H4 (cell line): Measurements from ENCODE around the gene NCK2. TPM values are rescaled to one million over a fixed set of nuclear protein-coding genes. Genes with fewer than 3 reads are reported as not detected.
"Not testable (repeated sequence)": the region's sequence is repeated elsewhere in the genome, so short reads cannot be mapped to it uniquely, and the experiment has no call there.

Source experiments
- DNase-seq: peaks from one replicate; pipeline ENCODE4 v3.0.0-alpha.2; 2015; ENCODE audit warnings: low spot score
- total RNA-seq: library from RNA; depleted of rRNA; stranded (reverse); fragments of >200 nt; shearing (Covaris generic); gene quantifications from 2 replicates; pipeline ENCODE4 v1.2.3, GENCODE V29; 2014

The NCK2 gene
- total RNA-seq, 1 experiment from 2014 or later = 17.6 TPM

- DNase-seq = no peak
These were observed 144.3 kb downstream of the NCK2 start for GRCh38 chr2:105889046-105889445.

- no peak for DNase-seq
These were observed 145.4 kb downstream of the NCK2 start for GRCh38 chr2:105890111-105890510.

GRCh38 chr2:105890856-105891255 is 146.1 kb downstream of the NCK2 start:
- no peak for DNase-seq

GRCh38 chr2:105893011-105893995 is 148.6 kb downstream of the NCK2 start:
- no peak for DNase-seq

DNA sequence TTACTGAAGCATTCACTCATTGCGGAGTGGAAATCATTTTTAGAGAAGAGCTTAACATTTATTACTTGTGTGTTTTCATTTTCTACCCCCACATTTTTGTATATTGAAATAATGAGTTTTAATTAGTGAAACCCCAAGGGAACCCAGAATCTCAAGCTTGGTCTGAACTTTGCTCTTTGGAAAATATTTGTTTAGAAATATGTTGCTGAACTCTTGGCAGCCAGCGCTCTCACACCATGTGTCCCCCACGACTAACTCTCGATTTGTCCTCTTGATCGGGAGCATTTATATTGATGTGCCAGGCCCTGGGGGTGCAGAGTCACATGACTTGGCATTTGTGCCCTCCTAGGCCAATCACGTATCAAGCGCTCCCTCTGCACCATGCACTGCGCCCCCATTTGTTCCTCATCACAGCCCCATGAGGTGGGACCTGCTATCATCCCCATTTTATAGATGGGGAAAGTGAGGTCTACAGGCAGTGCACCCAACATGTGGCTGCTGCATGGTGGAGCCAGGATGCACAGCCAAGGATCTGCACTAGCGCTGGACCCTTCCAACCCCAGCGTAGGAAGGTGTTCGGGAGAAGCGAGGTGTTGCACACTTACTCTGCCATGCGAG is 149.7 kb downstream of the NCK2 start:
- DNase-seq = no peak

- DNase-seq = no peak
These were observed 151.5 kb downstream of the NCK2 start for GRCh38 chr2:105895990-105896764.

- no peak for DNase-seq
These were observed 152.1 kb downstream of the NCK2 start for GRCh38 chr2:105896765-105897163.

GRCh38 chr2:105897694-105898093 is 153.0 kb downstream of the NCK2 start:
- not testable (repeated sequence) for DNase-seq

GRCh38 chr2:105903051-105903674 is 158.5 kb downstream of the NCK2 start:
- no peak for DNase-seq

DNA sequence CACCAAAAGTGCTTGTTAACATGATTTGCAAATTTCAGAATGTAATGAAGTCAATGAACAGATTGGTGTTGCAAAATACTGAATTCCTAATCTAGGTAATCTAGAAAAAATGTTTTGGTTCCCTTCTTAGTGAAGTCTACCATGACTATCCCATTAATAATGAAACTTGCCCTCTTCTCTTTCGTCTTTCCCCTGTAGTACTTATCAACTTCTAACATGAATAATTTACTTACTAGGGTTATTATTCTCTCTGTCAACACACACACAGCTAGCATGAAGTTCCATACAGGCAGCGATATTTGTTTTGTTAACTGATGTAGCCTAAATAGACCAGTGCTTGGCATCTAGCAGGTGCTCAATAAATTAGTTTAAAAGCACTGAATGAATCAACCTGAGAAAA is 160.2 kb downstream of the NCK2 start:
- no peak for DNase-seq

- no peak for DNase-seq
These were observed 161.8 kb downstream of the NCK2 start for GRCh38 chr2:105906481-105906880.

DNA sequence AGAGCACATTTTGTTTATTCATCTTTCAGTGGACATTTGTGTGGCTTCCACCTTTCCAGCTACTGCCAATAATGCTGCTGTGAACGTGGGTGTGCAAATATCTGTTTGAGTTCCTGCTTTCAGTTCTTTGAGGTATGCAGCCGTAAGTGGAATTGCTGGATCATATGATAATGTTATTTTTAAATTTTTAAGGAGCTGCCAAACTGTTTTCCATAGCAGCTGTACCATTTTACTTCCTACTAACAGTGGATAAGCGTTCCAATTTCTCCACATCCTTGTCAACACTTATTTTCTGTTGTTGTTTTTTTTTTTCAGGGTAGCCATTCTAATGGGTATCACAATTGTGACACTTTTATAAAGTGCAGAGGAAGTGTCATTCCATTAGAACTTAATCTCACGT is 162.5 kb downstream of the NCK2 start:
- DNase-seq = no peak

GRCh38 chr2:105909215-105909614 is 164.5 kb downstream of the NCK2 start:
- no peak for DNase-seq

DNA sequence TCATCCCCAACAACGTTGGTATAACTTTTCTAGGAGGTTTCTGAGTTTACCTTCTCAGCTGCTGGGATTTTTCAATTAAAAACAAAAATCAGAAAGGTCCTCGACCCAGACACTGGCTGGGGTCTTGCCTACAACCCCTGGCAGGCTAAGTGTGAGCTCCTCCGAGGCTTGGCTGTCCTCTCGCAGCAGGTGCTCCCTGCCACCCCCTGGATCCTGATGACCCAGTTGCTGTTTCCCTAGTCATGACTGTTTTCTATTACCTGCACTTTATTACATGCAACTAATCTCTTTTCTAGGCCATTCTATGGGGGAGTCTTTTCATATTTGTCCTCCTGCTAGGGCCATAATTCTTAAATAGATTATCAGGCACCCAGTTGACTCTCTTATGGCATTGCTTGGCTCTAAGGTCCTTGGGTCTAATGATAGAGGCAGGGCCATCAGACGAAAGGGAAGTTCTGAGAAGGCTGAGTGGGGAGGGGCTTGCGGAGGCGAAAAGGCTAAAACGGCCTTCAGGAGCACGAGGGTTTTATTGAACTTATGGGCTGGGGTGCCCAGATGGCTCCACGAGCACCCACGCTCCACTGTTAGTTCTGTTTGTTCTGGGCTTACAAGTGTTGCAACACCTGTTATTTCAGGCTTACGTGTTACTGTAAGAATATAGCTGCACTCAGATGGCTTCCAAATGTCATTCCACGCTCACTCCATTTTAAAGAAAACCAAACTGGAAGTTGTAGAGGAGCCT is 166.0 kb downstream of the NCK2 start:
- no peak for DNase-seq

DNA sequence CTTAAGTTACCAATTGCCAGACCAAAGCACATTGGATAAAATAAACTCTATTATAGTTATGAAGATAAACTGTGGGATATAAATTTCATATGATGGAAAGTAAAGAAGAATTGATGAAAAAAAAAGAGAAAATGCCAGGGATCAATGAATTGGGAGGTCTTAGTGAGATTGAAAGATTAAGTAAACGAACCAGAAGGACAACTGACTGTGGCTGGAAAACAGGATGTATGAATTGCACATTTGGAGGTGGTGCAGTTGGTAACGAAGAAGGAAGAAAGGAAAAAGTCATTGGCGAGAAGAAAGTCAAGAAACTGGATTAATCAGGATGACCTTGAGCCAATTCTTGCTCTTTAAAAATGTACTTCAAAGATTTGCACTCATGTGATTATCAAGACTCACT is 166.7 kb downstream of the NCK2 start:
- DNase-seq = no peak

GRCh38 chr2:105912081-105912480 is 167.4 kb downstream of the NCK2 start:
- no peak for DNase-seq

GRCh38 chr2:105915005-105915558 is 170.4 kb downstream of the NCK2 start:
- no peak for DNase-seq

DNA sequence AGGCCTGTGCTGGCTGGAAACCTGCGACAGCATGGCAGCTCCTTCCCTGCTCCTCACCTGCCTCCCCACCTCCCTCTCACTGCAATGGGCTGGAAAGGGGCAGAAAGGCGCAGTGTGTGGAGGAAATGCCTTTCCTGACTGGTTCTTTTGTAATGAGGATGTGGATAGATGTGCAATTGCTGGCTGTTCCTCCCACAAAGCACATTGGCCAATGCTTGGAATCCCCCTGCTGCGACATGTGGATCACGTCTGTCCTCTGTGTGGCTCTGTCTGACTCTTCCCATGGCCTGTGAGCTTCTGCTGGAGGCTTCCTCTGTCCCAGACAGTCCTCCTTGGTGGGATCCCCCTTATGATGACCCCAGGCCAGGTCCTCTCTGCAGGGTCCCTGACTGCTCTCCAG is 172.5 kb downstream of the NCK2 start:
- no peak for DNase-seq

DNA sequence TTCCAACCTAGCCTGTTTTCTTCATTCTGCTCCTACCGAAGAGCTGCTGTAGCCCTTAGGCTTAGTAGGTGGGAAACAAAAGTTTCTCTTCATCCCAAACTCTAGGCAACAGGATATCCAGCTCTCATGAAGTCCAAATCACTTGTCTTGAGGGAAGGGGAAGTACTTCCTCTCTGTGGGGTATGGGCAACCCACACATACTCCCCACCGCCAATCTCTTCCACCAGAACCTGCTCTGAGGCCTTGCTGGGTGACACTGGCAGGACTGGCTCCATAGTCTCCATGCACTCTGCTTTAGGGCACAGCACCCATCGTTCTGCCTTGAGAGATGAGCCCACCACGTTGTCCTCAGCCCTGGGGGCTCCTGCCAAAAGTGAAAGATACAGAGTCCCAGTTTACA is 173.0 kb downstream of the NCK2 start:
- DNase-seq = no peak

- DNase-seq = peak; percentile 19
These were observed 174.6 kb downstream of the NCK2 start for GRCh38 chr2:105919191-105919811.
